ENCODE data around the gene ALLC.

The ALLC gene

GRCh38 chr2:3751251-3751650 lies 93.3 kb downstream of the ALLC start:
- no peak for DNase-seq (ENCODE audit: low spot score)

DNA sequence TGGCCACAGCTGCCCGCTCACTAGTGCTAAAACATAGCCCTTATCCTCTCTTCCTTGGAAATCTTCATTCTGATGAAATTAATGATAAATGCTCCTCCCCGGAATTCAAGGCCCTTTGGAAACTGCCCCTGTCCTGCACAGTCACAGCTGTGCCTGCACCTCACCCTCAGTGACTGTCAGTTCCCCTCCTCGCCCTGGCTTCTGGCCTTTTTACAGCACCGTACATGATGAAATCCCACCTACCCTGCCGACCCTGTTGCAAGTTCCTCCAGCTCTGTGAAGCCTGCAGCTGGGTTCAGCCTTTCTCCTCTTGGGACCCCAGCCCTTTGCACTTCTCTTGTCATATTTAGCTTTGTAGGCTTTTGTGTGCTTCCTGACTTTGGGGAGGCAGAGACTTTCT lies 93.8 kb downstream of the ALLC start:
- no peak for DNase-seq (ENCODE audit: low spot score)
